Measurements from ENCODE around the gene CCDC27.

DNA sequence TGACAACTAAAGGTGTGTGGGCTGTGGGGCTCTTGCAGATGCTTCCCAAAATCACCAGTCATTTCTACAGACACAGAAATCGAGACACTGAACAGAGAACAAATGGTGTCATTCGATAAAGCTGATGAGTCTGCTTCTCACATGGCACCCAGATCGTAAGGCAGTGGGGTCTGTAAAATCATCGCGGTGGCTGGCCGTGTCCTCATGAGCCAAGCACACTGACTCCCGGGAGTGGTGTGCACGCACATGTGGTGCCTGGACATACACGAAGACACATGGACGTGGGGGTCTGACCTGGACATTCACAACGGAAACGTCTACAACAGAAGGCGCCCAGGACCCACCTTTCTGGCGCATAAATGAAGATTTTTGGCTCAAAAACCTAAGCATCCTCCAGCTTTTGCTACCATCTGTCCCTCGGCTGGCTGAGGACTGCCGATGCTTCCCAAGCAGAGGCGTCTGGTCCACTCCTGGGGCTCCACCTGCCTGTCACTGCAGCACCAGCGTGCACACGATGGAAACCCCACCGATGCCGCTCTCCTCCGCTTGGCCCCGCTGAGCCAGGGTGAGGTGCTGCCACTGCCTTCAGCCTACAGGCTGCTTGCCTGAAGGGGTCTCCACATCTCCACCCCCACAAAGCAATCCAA, 27.1 kb downstream of the CCDC27 start:
- TF ChIP-seq SRF (IDR thresholded peaks at IDR 0.05; ENCODE audit: low read depth, low read length) (no peak), HDAC6 (IDR thresholded peaks at IDR 0.05; ENCODE audit: low read depth, low read length) (no peak)

Measured in H1 (cell line).